Stimulated activated CD4-positive, alpha-beta T cell treated with anti-CD3 and anti-CD28 coated beads, TNF-alpha, amount 100 ng/mL, for 24 hours (primary cell): ENCODE data around the gene OR2AE1.
A peak's percentile ranks its signal among the peaks of the same experiment; 100 is the strongest.
"Not testable (repeated sequence)": the region's sequence is repeated elsewhere in the genome, so short reads cannot be mapped to it uniquely, and the experiment has no call there.

ENCODE experiments used
- DNase-seq, 3 experiments: peaks; one replicate each; pipeline ENCODE4 v3.0.0-alpha.2; 2020; ENCODE audit warnings: low read depth in 3 of 3

Gene OR2AE1, protein sequence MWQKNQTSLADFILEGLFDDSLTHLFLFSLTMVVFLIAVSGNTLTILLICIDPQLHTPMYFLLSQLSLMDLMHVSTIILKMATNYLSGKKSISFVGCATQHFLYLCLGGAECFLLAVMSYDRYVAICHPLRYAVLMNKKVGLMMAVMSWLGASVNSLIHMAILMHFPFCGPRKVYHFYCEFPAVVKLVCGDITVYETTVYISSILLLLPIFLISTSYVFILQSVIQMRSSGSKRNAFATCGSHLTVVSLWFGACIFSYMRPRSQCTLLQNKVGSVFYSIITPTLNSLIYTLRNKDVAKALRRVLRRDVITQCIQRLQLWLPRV

DNA sequence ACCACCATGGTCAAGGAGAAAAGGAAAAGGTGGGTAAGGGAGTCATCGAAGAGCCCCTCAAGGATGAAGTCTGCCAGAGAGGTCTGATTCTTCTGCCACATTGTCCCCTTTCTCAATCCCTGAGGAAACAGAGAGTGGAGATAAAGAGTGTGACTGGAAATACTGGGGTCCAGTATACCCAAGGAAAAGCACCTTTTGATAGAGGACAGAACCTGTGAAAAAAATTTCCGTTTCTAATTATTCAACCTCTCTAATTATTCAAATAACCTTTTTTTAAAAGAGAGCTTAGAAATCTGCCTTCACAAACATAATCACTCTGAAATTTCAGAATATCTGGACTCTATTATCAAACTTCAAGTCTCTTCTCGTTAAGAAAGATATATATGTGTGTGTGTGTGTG, at the start of gene OR2AE1:
OR2AE1 (minus strand) TSS at position 101 of the 400 bp plus-strand sequence; CDS start at position 101, 0 bp downstream.
- no peak for DNase-seq

DNA sequence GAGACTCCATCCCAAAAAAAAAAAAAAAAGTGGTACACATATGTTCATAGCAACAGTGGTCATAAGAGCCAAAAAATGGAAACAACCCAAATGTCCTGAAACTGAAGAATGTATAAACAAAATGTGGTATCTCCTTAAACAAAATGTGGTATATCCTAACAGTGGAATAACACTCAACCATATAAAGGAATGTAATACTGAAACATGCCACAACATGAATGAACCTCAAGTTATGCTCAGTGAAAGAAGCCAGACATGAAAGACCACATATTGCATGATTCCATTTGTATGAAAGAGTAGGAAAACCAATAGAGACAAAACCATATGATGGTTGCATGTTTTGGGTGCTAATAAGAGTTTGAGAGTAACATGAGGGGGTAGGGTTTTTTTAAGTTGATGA, 49.5 kb upstream of the OR2AE1 start:
- DNase-seq = no peak

DNA sequence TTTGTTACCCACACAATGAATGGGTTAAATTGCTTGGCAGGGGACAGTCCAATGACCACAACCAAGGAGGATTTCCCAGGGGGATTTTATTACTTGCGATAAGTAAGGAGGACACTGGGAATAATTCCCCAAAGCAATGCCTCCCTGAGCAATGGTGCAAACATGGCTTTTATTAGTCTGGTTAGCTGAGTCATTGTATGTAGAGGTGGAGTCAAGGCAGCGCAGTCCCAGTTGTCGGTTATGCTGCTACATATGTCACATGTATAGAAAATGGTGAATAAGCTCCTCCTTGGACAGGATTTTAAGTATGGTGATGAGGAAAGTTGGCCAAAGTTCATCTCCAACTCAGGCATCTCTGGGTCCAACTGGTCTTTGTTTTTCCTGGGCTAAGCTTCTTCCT, 46.4 kb upstream of the OR2AE1 start:
- DNase-seq = no peak

DNA sequence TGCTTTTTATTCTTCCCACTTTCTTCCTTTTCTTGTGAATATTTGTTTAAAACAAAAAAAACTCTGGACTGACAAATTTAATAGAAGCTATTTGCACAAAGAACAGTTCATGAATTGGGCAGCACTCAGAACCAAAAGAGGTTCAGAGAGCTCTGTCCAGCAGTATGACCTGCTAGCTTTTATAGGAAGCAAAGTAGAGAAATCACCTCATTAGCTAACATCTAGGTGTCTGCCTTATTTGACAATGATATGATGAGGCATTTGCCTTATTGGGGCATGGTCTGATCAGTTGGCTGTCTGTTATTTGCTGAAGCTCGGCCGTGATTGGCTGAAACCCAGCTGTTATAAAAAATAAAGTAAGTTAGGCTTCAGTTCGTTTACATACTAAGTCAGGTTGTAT, 43.3 kb upstream of the OR2AE1 start:
- no peak for DNase-seq

DNA sequence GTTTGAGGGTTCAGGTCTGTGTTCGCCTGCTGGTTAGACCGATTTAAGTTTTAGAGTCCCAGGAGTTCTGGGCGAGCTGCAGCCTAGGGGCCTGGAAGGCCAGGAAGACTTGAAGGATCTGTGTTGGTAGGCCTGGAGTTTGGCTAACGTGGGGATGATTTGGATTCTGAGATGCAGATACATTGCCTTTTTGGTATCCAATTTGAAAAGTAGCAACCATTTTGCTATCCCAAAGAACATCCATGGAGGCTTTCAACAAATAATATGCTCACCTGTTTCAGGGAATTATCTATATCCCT, 42.9 kb upstream of the OR2AE1 start:
- no peak for DNase-seq

DNA sequence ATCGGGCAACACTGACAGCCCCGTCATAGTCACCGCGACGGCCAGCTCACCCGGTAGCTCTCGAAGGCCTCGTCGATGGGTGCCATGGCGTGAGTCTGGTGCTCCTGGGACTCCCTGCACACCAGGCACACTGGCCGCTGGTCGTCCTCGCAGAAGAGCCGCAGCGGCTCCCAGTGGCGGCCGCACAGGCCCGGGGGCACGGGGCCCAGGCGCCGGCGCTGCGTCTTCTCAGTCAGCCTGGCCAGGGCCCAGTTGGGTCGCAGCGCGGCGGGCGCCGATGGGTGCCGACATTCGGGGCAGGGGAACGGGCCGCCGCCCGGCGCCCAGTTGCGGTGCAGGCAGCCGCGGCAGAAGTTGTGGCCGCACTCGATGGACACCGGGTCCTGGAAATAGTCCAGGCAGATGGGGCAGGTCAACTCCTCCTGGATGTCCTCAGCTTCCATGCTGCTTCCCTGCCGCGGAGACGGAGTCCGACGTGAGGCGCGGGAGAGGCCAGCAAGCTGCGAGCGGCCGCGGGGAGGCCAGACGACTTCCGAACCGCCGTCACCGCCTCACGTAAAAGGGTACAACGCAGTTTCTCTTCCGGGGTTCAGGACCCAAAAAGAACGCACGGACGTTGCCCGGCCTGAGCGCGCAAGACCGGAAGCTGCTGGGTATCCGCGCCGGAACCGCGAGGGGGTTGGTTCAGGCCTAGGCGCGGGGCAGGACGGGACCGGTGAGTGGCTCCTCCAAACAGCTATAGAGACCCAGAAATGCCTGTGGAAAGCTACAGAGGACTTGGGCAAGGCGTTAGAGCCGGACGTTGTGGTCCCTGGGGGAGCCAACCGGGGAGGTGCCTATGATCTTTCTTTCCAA, 42.4 kb upstream of the OR2AE1 start, which contains the start of gene TRIM4:
TRIM4 (minus strand) TSS at position 572 of the 855 bp plus-strand sequence; CDS start at position 443, 129 bp downstream.
- DNase-seq = peak; percentile 86 to 92 (median 88)

DNA sequence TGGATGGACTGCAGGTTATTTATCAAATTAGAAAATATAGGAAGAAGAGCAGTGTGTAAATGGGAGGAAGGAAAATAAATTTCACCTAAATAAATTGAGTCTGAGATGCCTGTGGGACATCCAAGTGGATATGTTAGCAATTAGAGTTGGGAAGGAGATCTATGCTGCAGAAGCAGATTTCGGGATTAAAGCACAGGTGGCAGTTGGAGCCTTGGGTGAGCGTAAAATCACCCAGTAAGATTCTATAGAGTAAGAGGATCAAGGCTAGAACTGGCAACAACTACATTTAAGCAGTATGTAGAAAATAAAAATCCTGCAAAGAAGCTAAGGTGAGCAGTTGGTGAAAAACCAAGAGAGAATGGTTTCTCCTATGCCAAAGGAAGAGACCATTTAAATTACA, 34.1 kb upstream of the OR2AE1 start:
- no peak for DNase-seq

DNA sequence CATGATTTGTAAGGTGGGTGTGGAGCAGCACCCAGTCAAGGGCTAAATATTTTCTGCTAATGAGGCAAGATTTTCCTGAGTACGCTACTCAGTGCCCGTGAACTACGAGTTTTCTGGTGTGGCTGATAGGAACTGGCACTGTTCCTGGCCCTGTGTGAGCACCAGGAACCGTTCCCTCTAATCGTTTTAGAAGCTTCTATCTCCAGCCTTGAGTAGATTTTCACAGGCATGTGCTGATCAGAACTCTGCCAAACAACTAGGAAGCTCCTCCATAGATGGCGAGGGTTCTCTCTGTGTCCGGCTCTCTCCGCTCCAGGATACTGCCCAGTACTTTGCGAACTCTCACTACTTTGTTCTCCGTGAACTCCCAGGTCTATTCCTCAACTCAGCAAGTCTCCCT, 24.7 kb upstream of the OR2AE1 start:
- no peak for DNase-seq

DNA sequence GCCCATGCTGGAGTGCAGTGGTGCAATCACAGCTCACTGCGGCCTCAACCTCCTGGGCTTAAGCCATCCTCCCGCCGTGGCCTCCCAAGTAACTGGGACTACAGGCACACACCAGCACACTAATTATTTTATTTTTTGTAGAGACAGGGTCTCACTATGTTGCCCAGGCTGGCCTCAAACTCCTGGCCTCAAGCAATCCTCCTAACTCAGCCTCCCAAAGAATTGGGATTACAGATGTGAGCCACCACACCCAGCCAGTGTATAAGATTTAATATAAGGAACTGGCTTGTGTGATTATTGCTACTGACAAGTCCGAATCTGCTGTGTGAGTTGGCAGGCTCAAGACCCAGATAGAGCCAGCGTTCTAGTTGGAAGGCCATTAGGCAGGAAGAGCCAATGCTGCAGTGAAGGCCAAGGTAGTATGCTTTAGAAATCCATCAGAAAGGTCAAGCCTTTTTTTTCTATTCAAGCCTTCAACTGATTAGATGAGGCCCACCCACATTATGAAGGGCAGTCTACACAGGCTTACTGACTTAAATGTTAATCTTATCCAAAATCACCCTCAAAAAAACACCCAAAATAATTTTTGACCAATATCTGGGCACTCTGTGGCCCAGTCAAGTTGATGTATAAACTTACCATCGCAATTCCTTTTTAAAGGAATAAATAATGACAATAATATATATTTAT, 23.1 kb upstream of the OR2AE1 start:
- no peak for DNase-seq

DNA sequence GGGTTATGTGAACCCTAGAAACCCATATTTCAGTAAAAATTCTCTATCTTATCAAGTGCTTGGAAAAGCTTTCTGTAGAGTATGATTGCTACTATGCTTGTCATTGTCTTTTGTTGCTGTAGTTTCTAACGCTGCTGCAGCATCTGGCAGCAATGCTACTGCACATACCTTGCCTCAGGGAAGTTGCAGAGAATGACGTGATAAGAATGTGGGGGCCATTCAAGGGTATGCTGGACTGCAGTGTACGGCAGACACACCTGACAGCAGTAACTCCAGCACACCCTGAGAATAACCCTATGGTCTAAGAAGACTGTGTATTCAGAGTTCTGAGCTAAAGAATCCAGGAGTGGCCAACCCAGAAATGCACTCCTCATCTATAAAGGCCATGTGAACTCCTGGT, 22.0 kb upstream of the OR2AE1 start:
- DNase-seq = no peak

DNA sequence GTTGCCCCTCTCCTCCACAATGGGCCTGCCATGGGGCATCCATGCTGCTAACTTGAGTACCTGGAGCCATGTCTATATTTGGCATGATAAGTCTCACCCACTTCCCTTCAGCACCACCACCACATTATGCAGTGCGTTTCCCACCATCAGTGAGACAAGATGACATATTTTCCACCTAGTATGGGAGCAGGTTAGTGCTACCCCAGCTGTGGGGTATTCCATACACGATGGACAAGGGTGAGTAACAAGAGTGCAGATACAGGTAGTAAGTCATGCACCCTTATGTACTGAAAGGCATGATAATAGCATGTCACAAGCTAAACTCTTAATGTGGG, 21.2 kb upstream of the OR2AE1 start:
- DNase-seq = no peak

DNA sequence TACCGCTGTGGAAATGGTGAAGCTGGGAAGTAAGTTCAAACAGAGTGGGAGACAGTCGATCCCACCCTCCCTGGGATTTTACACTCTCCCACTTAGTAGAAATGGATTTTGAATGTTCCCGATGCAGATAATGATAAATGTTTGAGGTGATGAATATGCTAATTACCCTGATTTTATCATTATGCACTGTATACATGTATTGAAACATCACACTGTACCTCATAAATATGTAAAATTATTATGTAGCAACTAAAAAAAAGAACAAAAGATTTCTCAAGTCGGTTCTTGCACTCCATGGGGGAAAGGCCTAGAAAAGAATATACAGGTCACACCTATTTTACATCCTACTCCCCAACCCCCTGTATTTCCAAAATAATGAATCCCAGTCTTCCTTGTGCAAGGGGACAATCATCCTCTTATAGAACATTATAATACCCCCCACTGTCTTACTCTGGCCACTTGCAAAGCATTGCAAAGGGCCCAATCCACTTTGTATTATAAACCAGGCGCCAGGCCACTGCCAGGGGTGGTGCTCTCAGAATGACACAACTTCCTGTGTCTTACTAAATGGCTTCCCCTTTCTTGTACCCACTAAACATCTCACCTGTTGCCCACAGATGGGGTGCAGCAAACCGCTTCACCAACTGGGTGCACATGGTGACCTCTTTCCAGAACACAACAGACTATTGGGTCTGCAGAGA, 20.6 kb upstream of the OR2AE1 start:
- DNase-seq = no peak

DNA sequence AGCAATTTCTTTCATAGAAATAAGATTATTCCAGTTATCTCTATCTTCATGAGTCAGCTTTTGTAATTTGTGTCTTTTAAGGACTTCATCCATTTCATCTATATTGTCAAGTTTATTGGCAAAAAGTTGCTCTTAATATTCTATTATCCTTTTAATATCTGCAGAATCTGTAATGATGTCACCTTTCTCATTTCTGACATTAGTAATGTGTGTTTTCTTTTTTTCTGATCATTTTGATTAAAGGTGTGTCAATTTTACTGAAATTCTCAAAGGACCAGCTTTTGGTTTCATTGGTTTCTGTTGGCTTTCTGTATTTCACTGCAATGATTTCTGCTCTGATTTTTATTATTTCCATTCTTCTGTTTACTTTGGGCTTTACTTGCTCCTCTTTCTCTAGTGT, 17.9 kb upstream of the OR2AE1 start:
- DNase-seq = no peak

DNA sequence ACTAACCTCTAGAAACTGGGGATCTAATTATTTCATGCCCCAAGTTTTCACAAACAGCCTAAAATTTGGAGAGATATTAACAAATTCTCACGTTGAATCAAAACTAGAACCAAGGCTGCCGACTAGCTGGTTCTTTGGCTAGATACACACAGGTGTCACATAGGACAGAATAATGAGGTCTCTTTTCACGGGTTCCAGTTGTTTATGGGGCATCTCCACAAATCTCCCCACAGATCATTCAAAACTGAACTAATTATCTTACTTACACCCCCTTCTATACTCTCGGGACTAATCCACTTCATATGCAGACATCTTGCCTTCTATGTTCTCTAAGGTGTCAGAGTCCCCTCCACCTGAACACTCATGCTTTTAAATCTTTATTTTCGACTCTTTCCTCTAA, 16.4 kb upstream of the OR2AE1 start:
- DNase-seq = no peak

DNA sequence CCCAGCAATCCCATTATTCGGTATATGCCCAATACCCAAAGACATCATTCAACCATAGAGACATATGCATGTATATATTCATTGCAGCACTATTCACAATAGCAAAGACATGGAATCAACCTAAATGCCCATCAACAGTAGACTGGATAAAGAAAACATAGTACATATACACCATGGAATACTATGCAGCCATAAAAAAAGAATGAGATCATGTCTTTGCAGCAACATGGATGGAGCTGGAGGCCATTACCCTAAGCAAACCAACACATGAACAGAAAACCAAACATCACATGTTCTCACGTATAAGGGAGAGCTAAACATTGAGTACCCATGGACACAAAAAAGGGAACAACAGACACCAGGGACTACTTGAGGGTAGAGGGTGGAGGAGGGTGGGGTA, 13.5 kb upstream of the OR2AE1 start:
- not testable (repeated sequence) for DNase-seq

DNA sequence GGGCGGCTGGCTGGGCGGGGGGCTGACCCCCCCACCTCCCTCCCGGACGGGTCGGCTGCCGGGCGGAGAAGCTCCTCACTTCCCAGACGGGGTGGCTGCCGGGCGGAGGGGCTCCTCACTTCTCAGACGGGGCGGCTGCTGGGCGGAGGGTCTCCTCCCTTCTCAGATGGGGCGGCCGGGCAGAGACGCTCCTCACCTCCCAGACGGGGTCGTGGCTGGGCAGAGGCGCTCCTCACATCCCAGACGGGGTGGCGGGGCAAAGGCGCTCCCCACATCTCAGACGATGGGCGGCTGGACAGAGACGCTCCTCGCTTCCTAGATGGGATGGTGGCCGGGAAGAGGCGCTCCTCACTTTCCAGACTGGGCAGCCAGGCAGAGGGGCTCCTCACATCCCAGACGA, 11.5 kb upstream of the OR2AE1 start:
- DNase-seq = not testable (repeated sequence)

DNA sequence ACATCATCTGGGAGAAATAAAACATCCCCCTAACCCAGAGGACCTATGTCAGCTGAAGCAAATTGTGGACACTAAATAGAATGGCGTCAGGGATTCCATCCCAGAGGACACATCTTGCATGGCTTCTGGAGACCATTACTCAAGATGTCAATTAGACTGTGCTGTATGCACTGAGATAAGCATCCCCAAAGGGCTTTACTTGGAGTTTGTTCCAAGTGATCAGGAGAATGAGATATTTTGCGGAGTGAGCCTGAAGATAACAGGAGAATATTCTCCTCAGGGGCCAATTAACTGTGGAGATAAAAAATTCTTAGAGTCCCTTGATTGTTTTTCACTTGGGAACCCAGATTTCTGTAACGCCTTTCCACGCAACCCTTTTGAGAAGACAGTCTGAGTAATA, 4.5 kb upstream of the OR2AE1 start:
- no peak for DNase-seq

DNA sequence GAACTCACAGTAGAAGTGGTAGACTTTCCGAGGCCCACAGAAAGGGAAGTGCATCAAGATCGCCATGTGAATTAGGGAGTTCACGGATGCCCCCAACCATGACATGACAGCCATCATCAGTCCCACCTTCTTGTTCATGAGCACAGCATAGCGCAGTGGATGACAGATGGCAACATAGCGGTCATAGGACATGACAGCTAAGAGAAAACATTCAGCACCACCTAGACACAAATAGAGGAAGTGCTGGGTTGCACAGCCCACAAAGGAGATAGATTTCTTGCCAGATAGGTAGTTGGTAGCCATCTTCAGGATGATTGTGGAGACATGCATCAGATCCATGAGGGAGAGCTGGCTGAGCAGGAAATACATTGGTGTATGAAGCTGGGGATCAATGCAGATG, 342 bp downstream of the OR2AE1 start:
- DNase-seq = no peak

DNA sequence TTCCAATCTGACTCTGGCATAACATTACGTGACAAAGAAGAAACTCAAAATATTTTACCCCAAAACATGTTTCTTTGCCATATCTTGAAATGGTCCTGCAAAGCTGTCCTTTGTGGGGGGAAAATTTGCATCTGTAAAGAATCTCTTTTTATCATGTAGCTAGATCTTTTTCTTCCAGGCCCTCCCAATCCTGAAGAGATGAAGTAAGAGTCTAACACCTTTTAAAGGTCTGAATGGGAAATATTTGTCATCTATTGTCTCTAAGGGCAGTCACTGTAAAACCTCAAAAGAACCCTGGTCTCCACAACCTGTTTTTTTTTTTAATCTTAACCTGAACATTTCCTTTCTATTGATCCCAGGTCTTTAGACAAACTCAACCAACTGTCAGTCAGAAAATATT, 8.6 kb downstream of the OR2AE1 start:
- no peak for DNase-seq

DNA sequence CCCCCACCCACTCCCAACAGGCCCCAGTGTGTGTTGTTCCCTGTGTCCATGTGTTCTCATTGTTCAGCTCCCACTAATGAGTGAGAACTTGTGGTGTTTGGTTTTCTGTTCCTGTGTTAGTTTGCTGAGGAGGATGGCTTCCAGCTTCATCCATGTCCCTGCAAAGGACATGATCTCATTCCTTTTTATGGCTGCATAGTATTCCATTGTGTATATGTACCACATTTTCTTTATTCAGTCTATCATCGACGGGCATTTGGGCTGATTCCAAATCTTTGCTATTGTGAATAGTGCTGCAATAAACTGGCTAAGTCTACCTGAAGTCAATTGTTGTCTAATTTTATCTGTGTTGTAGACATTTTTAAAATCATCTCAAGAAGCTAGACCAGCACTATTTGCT, 9.4 kb downstream of the OR2AE1 start:
- DNase-seq = not testable (repeated sequence)

DNA sequence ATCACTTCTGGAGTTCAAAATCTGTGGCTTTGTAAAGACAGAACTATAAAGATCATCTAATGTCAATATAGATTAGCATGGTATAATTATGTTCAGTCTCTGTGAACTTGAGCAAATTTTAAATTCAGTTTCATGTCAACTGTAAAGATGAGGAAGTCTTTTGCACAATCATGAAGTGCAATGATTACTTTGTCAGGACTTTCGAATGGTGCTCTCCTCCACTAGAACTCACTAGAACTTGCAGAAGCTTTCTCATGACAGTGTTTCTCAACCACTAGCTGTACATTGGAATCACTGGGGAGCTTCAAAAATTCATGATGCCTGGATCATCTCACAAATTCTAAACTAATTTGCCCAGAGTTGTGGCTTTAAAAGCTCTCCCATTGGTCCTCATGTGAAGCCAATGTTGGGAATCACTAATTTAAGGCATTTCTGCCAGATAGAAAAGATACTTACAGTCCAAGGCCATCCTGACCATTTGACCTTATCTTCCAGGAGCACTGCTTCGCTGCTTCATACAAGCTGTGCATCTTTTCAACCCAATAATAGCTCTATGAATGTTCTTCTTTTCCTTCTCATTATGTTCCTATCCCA, 12.9 kb downstream of the OR2AE1 start:
- DNase-seq = no peak
